OCI-LY7 (cell line): Measurements from ENCODE around the gene RDH16. TPM values are rescaled to one million over a fixed set of nuclear protein-coding genes. Genes with fewer than 3 reads are reported as not detected.

Experiments used
- BruUV-seq: library from RNA; stranded (reverse); fragments of 400-500 nt; replicated peaks from 2 replicates; lab custom pipeline; 2021; lab: Mats Ljungman, UMichigan
- CTCF ChIA-PET: fragments of 300-600 bp; sonication (Branson Sonifier 250); formaldehyde crosslinking; loops from one replicate; lab custom pipeline; 2022; ENCODE audit warnings: antibody characterized with exemption; ENCODE audit not compliant: unreplicated experiment; lab: Charles Lee
- POLR2A ChIA-PET: fragments of 300-600 bp; sonication (Branson Sonifier 250); formaldehyde crosslinking; loops from one replicate; lab custom pipeline; 2022; ENCODE audit warnings: antibody characterized with exemption; lab: Charles Lee
- DNase-seq: peaks from one replicate; pipeline ENCODE4 v3.0.0-alpha.2; 2015; ENCODE audit warnings: low spot score
- H2AFZ ChIP-seq: fragments of 200-600 bp; sonication (generic), shearing (Covaris generic); 2 replicates; pipeline ENCODE4 v1.6.1; 2014; ENCODE audit warnings: mild to moderate bottlenecking, antibody characterized with exemption, low read length, moderate library complexity
- H3K27ac ChIP-seq: fragments of 200-600 bp; sonication (generic); 2 replicates; pipeline ENCODE4 v1.5.1; 2014; ENCODE audit warnings: mixed run types, low read depth, mild to moderate bottlenecking, moderate library complexity, low read length, inconsistent platforms; ENCODE audit not compliant: poor library complexity, severe bottlenecking
- H3K36me3 ChIP-seq: fragments of 200-600 bp; sonication (generic); 2 replicates; pipeline ENCODE4 v1.6.1; 2014; ENCODE audit warnings: mild to moderate bottlenecking, antibody characterized with exemption, low read length, moderate library complexity, mixed read lengths; ENCODE audit not compliant: insufficient read depth
- H3K4me1 ChIP-seq: fragments of 200-600 bp; sonication (generic); 2 replicates; pipeline ENCODE4 v1.5.1; 2014; ENCODE audit warnings: mild to moderate bottlenecking, low read length; ENCODE audit not compliant: insufficient read depth, poor library complexity, severe bottlenecking
- H3K4me2 ChIP-seq: fragments of 200-600 bp; sonication (generic); 2 replicates; pipeline ENCODE4 v1.6.1; 2014; ENCODE audit warnings: mild to moderate bottlenecking, low read length
- H3K4me3 ChIP-seq: fragments of 200-600 bp; sonication (generic); 2 replicates; pipeline ENCODE4 v1.5.1; 2014; ENCODE audit warnings: mild to moderate bottlenecking, low read depth, low read length; ENCODE audit not compliant: poor library complexity, severe bottlenecking
- H3K79me2 ChIP-seq: fragments of 200-600 bp; sonication (generic); 2 replicates; pipeline ENCODE4 v1.6.1; 2016; ENCODE audit warnings: low read depth, mild to moderate bottlenecking, low read length, moderate library complexity, mixed read lengths; ENCODE audit not compliant: insufficient read depth
- H3K9me2 ChIP-seq: fragments of 200-600 bp; sonication (generic); 2 replicates; pipeline ENCODE4 v1.6.1; 2016; ENCODE audit warnings: mild to moderate bottlenecking, low read length, mixed read lengths; ENCODE audit not compliant: insufficient read depth
- H3K9me3 ChIP-seq: fragments of 200-600 bp; sonication (generic); 2 replicates; pipeline ENCODE4 v1.6.1; 2014; ENCODE audit warnings: mild to moderate bottlenecking, mixed run types, low read length, mixed read lengths
- H4K20me1 ChIP-seq: fragments of 200-600 bp; sonication (generic); 2 replicates; pipeline ENCODE4 v1.6.1; 2014; ENCODE audit warnings: mild to moderate bottlenecking, antibody characterized with exemption, low read length, moderate library complexity, mixed read lengths; ENCODE audit not compliant: insufficient read depth
- EZH2phosphoT487 ChIP-seq: fragments of 200-600 bp; sonication (generic); IDR thresholded peaks from 2 replicates; pipeline ENCODE4 v1.6.1; 2018; ENCODE audit warnings: low read depth, borderline replicate concordance, mild to moderate bottlenecking, mixed run types, antibody characterized with exemption, low read length, moderate library complexity, mixed read lengths
- intact Hi-C: fragments of 100-400 bp; cut with micrococcal nuclease; formaldehyde crosslinking; loops from one replicate; pipeline ENCODE4 v1.10.0; 2022; ENCODE audit not compliant: unreplicated experiment
- total RNA-seq, 2 experiments: library from RNA; depleted of rRNA in 1 of 2; stranded (reverse); fragments of >200 nt in 1 of 2; shearing (Covaris generic) in 1 of 2; gene quantifications; 2 replicates each; pipeline ENCODE4 v1.2.3, GENCODE V29; 2014 to 2022
- TF ChIP-seq, protein P1 (sequence below): fragments of 200-600 bp; sonication (generic); conservative IDR thresholded peaks from 2 replicates; pipeline ENCODE4 v1.5.1; 2014; ENCODE audit warnings: mild to moderate bottlenecking, antibody characterized with exemption, low read length, moderate library complexity, mixed read lengths

Gene RDH16
- total RNA-seq, 2 experiments from 2014 or later = 0.06 to 0.13 TPM

DNA sequence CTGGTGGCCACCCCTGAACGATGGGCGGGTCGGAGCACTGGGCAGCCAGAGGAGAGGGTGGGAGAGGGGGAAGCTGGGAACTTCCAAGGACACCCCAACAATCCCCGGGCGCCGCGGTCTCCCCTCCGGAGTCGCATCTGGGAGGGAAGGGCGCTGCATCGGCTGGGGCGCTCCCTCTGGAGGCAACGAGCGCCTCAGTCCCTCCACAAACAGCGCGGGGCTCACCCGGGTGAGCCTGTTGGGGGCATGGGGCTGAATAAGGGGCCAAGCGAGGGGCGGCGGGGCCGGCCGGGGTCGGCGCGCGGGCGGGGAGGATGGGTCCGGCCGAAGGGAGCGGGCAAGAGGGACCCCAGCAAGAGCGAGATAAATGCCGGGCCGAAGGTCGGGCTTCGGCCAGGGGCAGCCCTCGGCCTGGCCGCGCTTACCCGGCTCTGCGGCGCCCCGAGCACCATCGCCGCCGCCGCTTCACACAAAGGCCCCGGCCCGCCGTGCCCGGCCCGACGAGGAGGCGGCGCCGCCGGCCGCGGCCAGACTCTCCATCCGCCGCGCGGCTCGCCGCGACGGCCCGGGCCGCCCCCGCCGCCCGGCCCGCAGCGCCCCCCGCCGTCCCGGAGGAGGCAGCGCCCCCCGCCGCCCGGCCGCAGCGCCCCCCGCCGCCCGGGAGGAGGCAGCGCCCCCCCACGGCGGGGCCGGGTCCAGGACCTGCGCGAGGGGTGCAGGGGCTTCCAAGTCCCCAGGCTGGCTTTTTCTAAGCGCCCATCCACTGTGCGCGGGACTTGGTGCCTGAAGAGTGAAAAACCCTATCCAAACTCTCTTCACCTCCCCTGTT, 48.8 kb upstream of the RDH16 start, which contains the start of gene ZBTB39:
Gene ZBTB39, minus strand, starts transcription at position 567 of the 829 bp plus-strand sequence. CDS start 1,629 bp downstream, outside the sequence.
- Histone ChIP-seq H3K4me3 (peak within 1 kb of the TSS; percentile 92), H3K9me2 (no peaks in the 10 kb centered on the region), H3K79me2 (peaks cover 16% of the 10 kb centered on the region; the same call in 1 of the 2 replicates), H4K20me1 (0 out of 2 replicates have a peak, but pooled peaks cover 5% of the 10 kb centered on the region), H3K27ac (peak within 1 kb of the TSS; percentile 44), H3K9me3 (no peaks in the 10 kb centered on the region), H2AFZ (peak within 1 kb of the TSS; percentile 88), H3K36me3 (peaks cover 35% of the 10 kb centered on the region), H3K4me1 (peaks cover 15% of the 10 kb centered on the region), H3K4me2 (peak within 1 kb of the TSS; percentile 85)
- POLR2A ChIA-PET = interaction anchor here (0.5 to 1.4 kb wide), 3 partner anchors 12 to 130 kb away, joined by 3 to 4 read pairs (median 3); partner anchors contain the start of gene STAT6
- no TSS peak for BruUV-seq
- TF ChIP-seq EZH2phosphoT487 = no peak
- TF ChIP-seq, protein P1, sequence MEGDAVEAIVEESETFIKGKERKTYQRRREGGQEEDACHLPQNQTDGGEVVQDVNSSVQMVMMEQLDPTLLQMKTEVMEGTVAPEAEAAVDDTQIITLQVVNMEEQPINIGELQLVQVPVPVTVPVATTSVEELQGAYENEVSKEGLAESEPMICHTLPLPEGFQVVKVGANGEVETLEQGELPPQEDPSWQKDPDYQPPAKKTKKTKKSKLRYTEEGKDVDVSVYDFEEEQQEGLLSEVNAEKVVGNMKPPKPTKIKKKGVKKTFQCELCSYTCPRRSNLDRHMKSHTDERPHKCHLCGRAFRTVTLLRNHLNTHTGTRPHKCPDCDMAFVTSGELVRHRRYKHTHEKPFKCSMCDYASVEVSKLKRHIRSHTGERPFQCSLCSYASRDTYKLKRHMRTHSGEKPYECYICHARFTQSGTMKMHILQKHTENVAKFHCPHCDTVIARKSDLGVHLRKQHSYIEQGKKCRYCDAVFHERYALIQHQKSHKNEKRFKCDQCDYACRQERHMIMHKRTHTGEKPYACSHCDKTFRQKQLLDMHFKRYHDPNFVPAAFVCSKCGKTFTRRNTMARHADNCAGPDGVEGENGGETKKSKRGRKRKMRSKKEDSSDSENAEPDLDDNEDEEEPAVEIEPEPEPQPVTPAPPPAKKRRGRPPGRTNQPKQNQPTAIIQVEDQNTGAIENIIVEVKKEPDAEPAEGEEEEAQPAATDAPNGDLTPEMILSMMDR = peak; percentile 76
- CTCF ChIA-PET = interaction anchor here (1.0 to 3.0 kb wide), 2 partner anchors 10 to 105 kb away, joined by 9 to 12 read pairs; partner anchors contain the start of genes STAT6 and TAC3
- intact Hi-C loops = loop anchor here (5.0 kb wide), 1 partner anchor 176 kb away; no protein-coding TSS in a partner anchor
- DNase-seq = peak; percentile 84

GRCh38 chr12:57004651-57005050, 47.2 kb upstream of the RDH16 start:
- intact Hi-C loops = loop anchor here (5.0 kb wide), 1 partner anchor 178 kb away; no protein-coding TSS in a partner anchor
- Histone ChIP-seq H3K9me2 (no peaks in the 10 kb centered on the region), H3K4me3 (no peak overlapping the region), H3K9me3 (no peaks in the 10 kb centered on the region), H3K36me3 (peaks cover 47% of the 10 kb centered on the region), H3K27ac (no peak overlapping the region), H4K20me1 (0 out of 2 replicates have a peak, but pooled peaks cover 11% of the 10 kb centered on the region), H3K4me1 (peaks cover 15% of the 10 kb centered on the region), H3K79me2 (peaks cover 18% of the 10 kb centered on the region; the same call in 1 of the 2 replicates), H3K4me2 (peak overlapping the region; percentile 85; the same call in 1 of the 2 replicates), H2AFZ (no peak overlapping the region)
- CTCF ChIA-PET = interaction anchor here (0.6 to 3.0 kb wide), 3 partner anchors 13 to 124 kb away, joined by 3 to 12 read pairs (median 3); partner anchors contain the start of genes LRP1 and STAT6
- POLR2A ChIA-PET = interaction anchor here (0.7 to 1.4 kb wide), 5 partner anchors 8 to 143 kb away, joined by 3 to 4 read pairs (median 3); partner anchors contain the start of genes LRP1-AS and STAT6
- DNase-seq = no peak
- TF ChIP-seq, protein P1 = no peak
- no peak for TF ChIP-seq EZH2phosphoT487
- BruUV-seq = no TSS peak
